WI38 (cell line): Measurements from ENCODE around the gene BRF1.

Experiments
- H3K4me3 ChIP-seq: 2 replicates; pipeline ENCODE4 v1.5.1; 2011; ENCODE audit warnings: low read depth, mild to moderate bottlenecking, control low read depth, low read length
- TF ChIP-seq, protein P1 (sequence below): IDR thresholded peaks from 2 replicates; pipeline ENCODE4 v1.5.1; 2012; ENCODE audit warnings: low read depth, mild to moderate bottlenecking, control low read depth, low read length

The BRF1 gene

DNA sequence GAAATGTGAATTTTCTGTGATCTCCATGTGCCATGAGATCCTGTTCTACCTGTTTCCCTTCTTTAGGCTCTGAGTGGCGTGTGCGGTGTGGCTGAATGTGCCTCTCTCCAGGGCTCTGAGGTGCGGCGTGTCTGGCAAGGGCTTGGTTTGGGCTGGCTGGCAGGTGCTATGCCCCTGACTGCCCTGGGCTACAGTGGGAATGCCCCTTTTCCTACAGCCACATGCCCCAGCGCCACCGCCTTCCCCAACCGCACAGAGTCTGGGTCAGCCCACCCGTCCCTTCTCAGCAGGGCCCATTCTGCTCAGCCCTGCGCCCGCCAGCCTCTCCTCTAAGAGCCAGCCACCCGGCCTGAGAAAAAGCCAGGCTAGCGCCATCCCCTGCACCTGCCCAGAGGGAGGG lies 27.7 kb downstream of the BRF1 start:
- TF ChIP-seq, protein P1, sequence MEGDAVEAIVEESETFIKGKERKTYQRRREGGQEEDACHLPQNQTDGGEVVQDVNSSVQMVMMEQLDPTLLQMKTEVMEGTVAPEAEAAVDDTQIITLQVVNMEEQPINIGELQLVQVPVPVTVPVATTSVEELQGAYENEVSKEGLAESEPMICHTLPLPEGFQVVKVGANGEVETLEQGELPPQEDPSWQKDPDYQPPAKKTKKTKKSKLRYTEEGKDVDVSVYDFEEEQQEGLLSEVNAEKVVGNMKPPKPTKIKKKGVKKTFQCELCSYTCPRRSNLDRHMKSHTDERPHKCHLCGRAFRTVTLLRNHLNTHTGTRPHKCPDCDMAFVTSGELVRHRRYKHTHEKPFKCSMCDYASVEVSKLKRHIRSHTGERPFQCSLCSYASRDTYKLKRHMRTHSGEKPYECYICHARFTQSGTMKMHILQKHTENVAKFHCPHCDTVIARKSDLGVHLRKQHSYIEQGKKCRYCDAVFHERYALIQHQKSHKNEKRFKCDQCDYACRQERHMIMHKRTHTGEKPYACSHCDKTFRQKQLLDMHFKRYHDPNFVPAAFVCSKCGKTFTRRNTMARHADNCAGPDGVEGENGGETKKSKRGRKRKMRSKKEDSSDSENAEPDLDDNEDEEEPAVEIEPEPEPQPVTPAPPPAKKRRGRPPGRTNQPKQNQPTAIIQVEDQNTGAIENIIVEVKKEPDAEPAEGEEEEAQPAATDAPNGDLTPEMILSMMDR, result no peak

DNA sequence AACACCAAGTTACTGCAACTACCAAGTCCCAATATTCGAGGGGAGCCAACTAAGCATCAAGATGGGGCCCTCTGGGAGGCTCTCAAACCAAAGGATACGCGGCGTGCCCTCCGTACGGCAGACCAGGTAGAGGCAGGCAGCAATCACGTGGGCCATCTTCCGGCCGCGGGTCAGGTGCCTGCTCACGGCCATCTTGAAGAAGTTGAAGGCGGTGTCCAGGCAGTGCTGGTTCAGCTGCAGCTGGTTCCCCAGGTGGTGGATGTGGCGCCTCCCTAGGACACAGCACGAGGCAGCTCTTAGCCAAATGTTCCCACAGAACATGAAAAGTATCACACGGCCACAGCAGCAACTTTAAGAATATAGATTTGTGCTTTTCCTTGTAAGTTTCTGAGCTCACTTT lies 28.2 kb downstream of the BRF1 start:
- TF ChIP-seq, protein P1, result no peak
- no peak overlapping the region for H3K4me3 ChIP-seq

More for the DNA sequence above, 27.7 kb downstream of the BRF1 start:
- H3K4me3 ChIP-seq, result no peak overlapping the region

DNA sequence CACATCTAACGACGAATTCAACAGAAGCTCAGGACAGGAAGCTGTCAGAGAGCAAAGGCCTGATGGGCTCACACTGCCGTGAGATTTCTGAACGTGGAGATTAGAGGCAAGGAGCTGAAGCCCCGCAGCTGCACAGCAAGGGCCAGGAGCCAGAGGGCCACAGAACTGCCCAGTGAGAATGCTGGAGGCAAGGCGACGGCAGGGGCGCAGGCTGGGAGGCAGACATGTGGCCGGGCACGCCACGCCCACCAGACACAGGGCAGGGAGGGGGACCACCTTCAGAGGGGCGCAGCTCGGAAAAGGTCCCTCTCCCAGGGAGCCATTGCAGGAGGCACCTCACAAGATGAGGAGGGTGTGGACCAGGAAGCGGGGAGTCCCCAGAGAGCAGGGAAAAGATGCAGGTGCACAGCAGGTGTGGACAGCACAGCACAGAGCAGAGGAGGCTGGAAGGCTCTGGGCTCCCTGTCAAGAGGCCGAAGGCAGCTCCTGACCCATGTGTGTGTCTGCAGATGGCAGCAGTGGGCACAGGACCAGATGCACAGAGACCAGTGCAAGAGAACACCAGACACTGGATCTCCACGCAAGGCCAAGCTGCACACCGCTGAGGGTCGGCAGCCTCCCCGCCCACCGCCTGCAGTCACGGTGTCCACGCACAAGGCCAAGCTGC lies 29.4 kb downstream of the BRF1 start:
- TF ChIP-seq, protein P1, result no peak

DNA sequence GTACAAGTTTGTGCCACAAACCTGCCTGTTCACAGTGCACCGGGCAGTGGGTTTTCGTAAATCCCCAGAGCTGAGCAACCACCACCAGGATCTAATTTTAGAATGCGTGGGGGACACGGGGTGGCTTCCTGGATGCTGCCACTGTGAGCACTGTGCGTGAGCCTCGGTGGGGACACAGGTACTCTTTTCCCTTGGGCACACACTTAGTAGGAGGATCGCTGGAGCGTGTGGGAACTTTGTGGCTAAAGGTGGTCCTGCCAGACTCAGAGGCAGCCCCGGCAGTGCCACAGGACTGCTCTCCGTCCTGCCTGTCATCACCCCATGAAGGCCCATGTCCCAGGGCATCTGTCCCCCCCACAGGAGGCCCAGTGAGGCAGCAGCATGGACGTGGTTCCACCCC lies 31.4 kb downstream of the BRF1 start:
- TF ChIP-seq, protein P1, result no peak

More for the DNA sequence above, 29.4 kb downstream of the BRF1 start:
- H3K4me3 ChIP-seq, result no peak overlapping the region

DNA sequence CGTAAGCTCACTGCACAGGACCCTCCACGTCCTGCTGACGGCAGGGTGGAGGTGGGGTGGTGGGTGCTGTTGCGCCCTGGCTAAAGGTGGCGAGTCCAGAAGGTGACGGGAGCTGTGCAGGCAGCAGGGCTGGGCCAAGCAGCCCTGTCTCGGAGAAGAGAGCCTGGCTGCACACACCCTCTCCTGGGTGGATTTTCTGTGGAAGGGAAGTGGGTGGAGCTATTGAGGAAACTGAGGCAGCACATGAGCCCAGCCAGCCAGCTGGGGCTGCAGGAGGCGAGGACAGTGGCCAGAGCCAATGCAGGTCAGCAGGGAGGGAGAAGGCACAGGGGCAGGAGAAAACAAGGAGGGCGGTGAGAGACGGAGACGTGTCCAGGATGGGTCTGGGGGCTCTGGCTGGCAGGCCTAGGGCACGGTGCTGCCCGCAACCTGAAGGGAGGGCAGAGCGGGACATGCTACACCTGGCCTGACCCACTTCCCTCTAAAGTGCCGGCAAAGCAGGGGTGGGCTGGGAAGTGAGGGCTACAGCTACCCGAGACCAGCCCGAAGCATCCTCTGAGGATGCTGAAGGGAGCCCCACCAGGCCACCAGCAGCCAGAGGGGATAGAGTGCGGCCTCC lies 32.0 kb downstream of the BRF1 start:
- TF ChIP-seq, protein P1, result no peak
- H3K4me3 ChIP-seq, result no peak overlapping the region

More for the DNA sequence above, 31.4 kb downstream of the BRF1 start:
- no peak overlapping the region for H3K4me3 ChIP-seq

DNA sequence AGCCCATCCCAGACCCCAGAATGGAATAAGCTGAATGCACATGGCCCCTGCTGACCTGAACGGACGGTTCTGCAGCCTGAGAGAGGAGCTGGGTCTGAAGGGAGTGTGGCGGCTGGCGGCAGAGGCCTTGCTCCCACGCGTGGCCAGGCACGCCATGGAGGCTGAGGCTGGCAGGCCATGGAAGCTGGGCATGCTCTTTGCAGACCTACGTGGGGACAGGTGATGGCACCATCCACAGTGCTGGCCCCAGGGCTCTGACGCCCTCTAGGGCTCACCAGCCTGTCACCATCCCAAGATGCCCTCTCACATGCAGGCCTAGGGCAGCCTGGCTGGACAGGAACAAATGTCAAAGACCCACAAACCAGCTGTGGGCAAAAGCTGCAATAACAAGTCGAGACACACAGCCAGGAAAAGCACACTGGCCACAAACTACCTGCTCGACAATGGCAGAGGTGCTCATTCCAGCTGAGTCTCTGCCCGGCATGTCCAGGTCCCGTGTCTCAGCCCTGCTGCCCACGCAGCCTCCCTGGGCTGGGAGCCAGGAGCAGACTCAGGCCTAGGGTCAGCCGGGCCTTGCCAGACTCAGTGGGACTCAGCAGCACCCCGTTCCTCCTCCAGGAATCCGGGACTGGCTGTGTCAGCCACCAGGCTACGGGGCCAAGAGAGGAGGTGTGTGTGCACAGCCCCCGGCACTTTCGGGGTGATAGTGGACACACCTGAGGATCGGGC lies 32.8 kb downstream of the BRF1 start:
- no peak overlapping the region for H3K4me3 ChIP-seq
- TF ChIP-seq, protein P1, result no peak

DNA sequence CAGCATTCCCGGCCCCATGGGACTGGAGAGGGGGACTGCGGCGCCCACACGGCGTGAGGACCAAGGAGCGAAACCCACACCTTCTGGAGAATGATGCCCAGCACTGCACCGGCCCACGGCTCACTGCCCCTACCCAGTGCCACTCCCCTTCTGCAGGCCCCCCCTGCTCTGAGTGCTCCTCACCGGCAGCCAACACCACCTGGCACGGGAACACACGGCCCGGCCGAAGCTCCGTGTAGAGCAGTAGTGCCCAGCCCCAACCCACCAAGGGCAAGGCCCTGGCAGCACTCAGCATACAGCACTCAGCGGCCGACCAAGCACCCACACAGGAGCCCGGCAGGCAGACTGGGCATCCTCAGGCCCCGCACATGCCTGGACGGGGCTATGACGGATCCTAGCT lies 39.0 kb downstream of the BRF1 start:
- H3K4me3 ChIP-seq, result no peak overlapping the region
- TF ChIP-seq, protein P1, result no peak
